Measurements from ENCODE around the gene PGAM2.

DNA sequence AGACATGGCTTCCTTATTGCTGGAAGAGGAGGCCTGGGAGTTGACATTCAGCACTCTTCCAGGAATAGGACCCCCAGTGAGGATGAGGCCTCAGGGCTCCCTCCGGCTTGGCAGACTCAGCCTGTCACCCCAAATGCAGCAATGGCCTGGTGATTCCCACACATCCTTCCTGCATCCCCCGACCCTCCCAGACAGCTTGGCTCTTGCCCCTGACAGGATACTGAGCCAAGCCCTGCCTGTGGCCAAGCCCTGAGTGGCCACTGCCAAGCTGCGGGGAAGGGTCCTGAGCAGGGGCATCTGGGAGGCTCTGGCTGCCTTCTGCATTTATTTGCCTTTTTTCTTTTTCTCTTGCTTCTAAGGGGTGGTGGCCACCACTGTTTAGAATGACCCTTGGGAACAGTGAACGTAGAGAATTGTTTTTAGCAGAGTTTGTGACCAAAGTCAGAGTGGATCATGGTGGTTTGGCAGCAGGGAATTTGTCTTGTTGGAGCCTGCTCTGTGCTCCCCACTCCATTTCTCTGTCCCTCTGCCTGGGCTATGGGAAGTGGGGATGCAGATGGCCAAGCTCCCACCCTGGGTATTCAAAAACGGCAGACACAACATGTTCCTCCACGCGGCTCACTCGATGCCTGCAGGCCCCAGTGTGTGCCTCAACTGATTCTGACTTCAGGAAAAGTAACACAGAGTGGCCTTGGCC is 4.3 kb downstream of the PGAM2 start:
- no peak for TF ChIP-seq CTCF (conservative IDR thresholded peaks at IDR 0.05)
- TF ChIP-seq EZH2 (IDR thresholded peaks at IDR 0.05; ENCODE audit: low read depth): no peak
